ENCODE measurements around the gene GALNT9.

The GALNT9 gene

GRCh38 chr12:132284071-132284826, 45.1 kb downstream of the GALNT9 start:
- peak overlapping the region; percentile 72; the same call in 1 of the 2 replicates for H3K27ac ChIP-seq
- H3K4me2 ChIP-seq: peak overlapping the region; percentile 97
- H3K4me3 ChIP-seq: no peak overlapping the region

GRCh38 chr12:132282950-132283771, 46.2 kb downstream of the GALNT9 start:
- TF ChIP-seq Cebpa-rat (IDR thresholded peaks at IDR 0.05): no peak
- Histone ChIP-seq H3K4me2 (peak overlapping the region; percentile 97), H3K27ac (peak overlapping the region; percentile 72), H3K4me3 (peak overlapping the region; percentile 48), H4K20me1 (no peaks in the 10 kb centered on the region), H3K4me1 (peaks cover 78% of the 10 kb centered on the region), H3K27me3 (peaks cover 38% of the 10 kb centered on the region), H3K9me3 (no peaks in the 10 kb centered on the region), H3K9ac (peak overlapping the region; percentile 55; the same call in 1 of the 2 replicates), H3K36me3 (no peaks in the 10 kb centered on the region)

More at GRCh38 chr12:132284071-132284826, 45.1 kb downstream of the GALNT9 start:
- TF ChIP-seq Cebpa-rat (IDR thresholded peaks at IDR 0.05): no peak
- H3K9ac ChIP-seq: no peak overlapping the region; the same call in 1 of the 2 replicates
- no peaks in the 10 kb centered on the region for H3K36me3 ChIP-seq
- H4K20me1 ChIP-seq: no peaks in the 10 kb centered on the region
- H3K9me3 ChIP-seq: no peaks in the 10 kb centered on the region
- peaks cover 38% of the 10 kb centered on the region for H3K27me3 ChIP-seq
- H3K4me1 ChIP-seq: peaks cover 77% of the 10 kb centered on the region

- TF ChIP-seq Cebpa-rat (IDR thresholded peaks at IDR 0.05): no peak
- Histone ChIP-seq H3K9me3 (no peaks in the 10 kb centered on the region), H3K36me3 (no peaks in the 10 kb centered on the region), H3K9ac (peak overlapping the region; percentile 55; the same call in 1 of the 2 replicates), H3K4me1 (peaks cover 81% of the 10 kb centered on the region), H3K4me2 (peak overlapping the region; percentile 97), H4K20me1 (no peaks in the 10 kb centered on the region), H3K4me3 (no peak overlapping the region; the same call in 1 of the 2 replicates), H3K27ac (peak overlapping the region; percentile 72), H3K27me3 (peaks cover 29% of the 10 kb centered on the region)
Observed at GRCh38 chr12:132282031-132282949, 47.1 kb downstream of the GALNT9 start.

- H3K9ac ChIP-seq: no peak overlapping the region
- H3K4me3 ChIP-seq: no peak overlapping the region
- no peaks in the 10 kb centered on the region for H3K36me3 ChIP-seq
- H3K9me3 ChIP-seq: no peaks in the 10 kb centered on the region
- peak overlapping the region; percentile 97 for H3K4me2 ChIP-seq
- H3K27ac ChIP-seq: no peak overlapping the region
- H3K27me3 ChIP-seq: peaks cover 17% of the 10 kb centered on the region
- TF ChIP-seq Cebpa-rat (IDR thresholded peaks at IDR 0.05): no peak
- no peaks in the 10 kb centered on the region for H4K20me1 ChIP-seq
- H3K4me1 ChIP-seq: peaks cover 76% of the 10 kb centered on the region
Observed at GRCh38 chr12:132281038-132281437, 48.4 kb downstream of the GALNT9 start.

GRCh38 chr12:132280406-132280805, 49.0 kb downstream of the GALNT9 start:
- Histone ChIP-seq H4K20me1 (no peaks in the 10 kb centered on the region), H3K4me2 (peak overlapping the region; percentile 57), H3K27me3 (peaks cover 11% of the 10 kb centered on the region), H3K4me1 (peaks cover 69% of the 10 kb centered on the region), H3K9me3 (no peaks in the 10 kb centered on the region), H3K9ac (no peak overlapping the region), H3K4me3 (no peak overlapping the region), H3K36me3 (no peaks in the 10 kb centered on the region), H3K27ac (peak overlapping the region; percentile 51)
- no peak for TF ChIP-seq Cebpa-rat (IDR thresholded peaks at IDR 0.05)

GRCh38 chr12:132279930-132280329, 49.5 kb downstream of the GALNT9 start:
- H4K20me1 ChIP-seq: no peaks in the 10 kb centered on the region
- H3K4me1 ChIP-seq: peaks cover 64% of the 10 kb centered on the region
- H3K9ac ChIP-seq: no peak overlapping the region
- no peaks in the 10 kb centered on the region for H3K9me3 ChIP-seq
- peak overlapping the region; percentile 57 for H3K4me2 ChIP-seq
- peak overlapping the region; percentile 51; the same call in 1 of the 2 replicates for H3K27ac ChIP-seq
- peaks cover 6% of the 10 kb centered on the region; the same call in 1 of the 2 replicates for H3K27me3 ChIP-seq
- no peak for TF ChIP-seq Cebpa-rat (IDR thresholded peaks at IDR 0.05)
- no peak overlapping the region for H3K4me3 ChIP-seq
- H3K36me3 ChIP-seq: no peaks in the 10 kb centered on the region

GRCh38 chr12:132279184-132279889, 50.1 kb downstream of the GALNT9 start:
- Histone ChIP-seq H3K4me2 (no peak overlapping the region), H3K27me3 (no peaks in the 10 kb centered on the region), H3K9me3 (no peaks in the 10 kb centered on the region), H4K20me1 (no peaks in the 10 kb centered on the region), H3K27ac (no peak overlapping the region), H3K9ac (no peak overlapping the region), H3K4me1 (peaks cover 58% of the 10 kb centered on the region), H3K4me3 (no peak overlapping the region), H3K36me3 (no peaks in the 10 kb centered on the region)
- no peak for TF ChIP-seq Cebpa-rat (IDR thresholded peaks at IDR 0.05)

- H3K27ac ChIP-seq: no peak overlapping the region
- no peaks in the 10 kb centered on the region for H3K27me3 ChIP-seq
- H4K20me1 ChIP-seq: no peaks in the 10 kb centered on the region
- H3K36me3 ChIP-seq: no peaks in the 10 kb centered on the region
- peaks cover 51% of the 10 kb centered on the region for H3K4me1 ChIP-seq
- peak overlapping the region; percentile 43 for H3K4me2 ChIP-seq
- TF ChIP-seq Cebpa-rat (IDR thresholded peaks at IDR 0.05): no peak
- no peak overlapping the region for H3K9ac ChIP-seq
- no peak overlapping the region for H3K4me3 ChIP-seq
- H3K9me3 ChIP-seq: no peaks in the 10 kb centered on the region
Observed at GRCh38 chr12:132278401-132279183, 50.8 kb downstream of the GALNT9 start.
